H9 (cell line): ENCODE results near the gene ZNF175. TPM values are rescaled to one million over a fixed set of nuclear protein-coding genes. Genes with fewer than 3 reads are reported as not detected.

ENCODE experiments used
- DNase-seq: peaks from one replicate; pipeline ENCODE4 v3.0.0-alpha.2; 2017
- H2AFZ ChIP-seq: one replicate; pipeline ENCODE4 v1.6.1; 2013; ENCODE audit warnings: mild to moderate bottlenecking, low read length, control low read depth, moderate library complexity
- H2AK5ac ChIP-seq: 2 replicates; pipeline ENCODE4 v1.6.1; 2013; ENCODE audit warnings: low read length, control low read depth, mixed read lengths; ENCODE audit not compliant: insufficient read length
- H2BK120ac ChIP-seq: one replicate; pipeline ENCODE4 v1.6.1; 2013; ENCODE audit warnings: low read depth, mild to moderate bottlenecking, low read length, control low read depth, inconsistent platforms; ENCODE audit not compliant: poor library complexity, severe bottlenecking
- H2BK12ac ChIP-seq: 2 replicates; pipeline ENCODE4 v1.6.1; 2013; ENCODE audit warnings: low read length, control low read depth, mixed read lengths, low read depth; ENCODE audit not compliant: insufficient read length
- H2BK15ac ChIP-seq: 2 replicates; pipeline ENCODE4 v1.6.1; 2013; ENCODE audit warnings: low read depth, low read length, control low read depth
- H2BK20ac ChIP-seq: one replicate; pipeline ENCODE4 v1.6.1; 2013; ENCODE audit warnings: low read depth, mild to moderate bottlenecking, low read length, control low read depth, inconsistent platforms; ENCODE audit not compliant: poor library complexity, severe bottlenecking
- H2BK5ac ChIP-seq: 2 replicates; pipeline ENCODE4 v1.6.1; 2013; ENCODE audit warnings: low read length, control low read depth, mixed read lengths; ENCODE audit not compliant: insufficient read length
- H3K14ac ChIP-seq: 2 replicates; pipeline ENCODE4 v1.6.1; 2013; ENCODE audit warnings: low read length, control low read depth; ENCODE audit not compliant: insufficient read depth
- H3K18ac ChIP-seq: 2 replicates; pipeline ENCODE4 v1.6.1; 2013; ENCODE audit warnings: low read depth, mild to moderate bottlenecking, mixed read lengths, low read length, control low read depth; ENCODE audit not compliant: insufficient read length
- H3K23ac ChIP-seq: 2 replicates; pipeline ENCODE4 v1.6.1; 2013; ENCODE audit warnings: low read length, control low read depth, mixed read lengths, low read depth; ENCODE audit not compliant: insufficient read length
- H3K23me2 ChIP-seq: 2 replicates; pipeline ENCODE4 v1.6.1; 2013; ENCODE audit warnings: low read depth, mild to moderate bottlenecking, mixed read lengths, low read length, control low read depth; ENCODE audit not compliant: insufficient read length, poor library complexity, severe bottlenecking
- H3K27ac ChIP-seq: 2 replicates; pipeline ENCODE4 v1.5.1; 2013; ENCODE audit warnings: low read length, control low read depth, mixed read lengths, low read depth; ENCODE audit not compliant: insufficient read length
- H3K27me3 ChIP-seq: 2 replicates; pipeline ENCODE4 v1.6.1; 2013; ENCODE audit warnings: low read length, control low read depth, inconsistent platforms; ENCODE audit not compliant: insufficient read depth
- H3K4ac ChIP-seq: 2 replicates; pipeline ENCODE4 v1.6.1; 2013; ENCODE audit warnings: low read depth, mild to moderate bottlenecking, control low read depth, inconsistent platforms, low read length, moderate library complexity
- H3K4me1 ChIP-seq: 2 replicates; pipeline ENCODE4 v1.6.1; 2013; ENCODE audit warnings: low read length, control low read depth, inconsistent platforms; ENCODE audit not compliant: insufficient read depth
- H3K4me2 ChIP-seq: 2 replicates; pipeline ENCODE4 v1.6.1; 2013; ENCODE audit warnings: low read length, control low read depth, mixed read lengths; ENCODE audit not compliant: insufficient read length, insufficient read depth
- H3K56ac ChIP-seq: 2 replicates; pipeline ENCODE4 v1.6.1; 2013; ENCODE audit warnings: low read depth, mild to moderate bottlenecking, mixed read lengths, low read length, control low read depth; ENCODE audit not compliant: insufficient read length
- H3K79me1 ChIP-seq: 2 replicates; pipeline ENCODE4 v1.6.1; 2013; ENCODE audit warnings: low read depth, mild to moderate bottlenecking, moderate library complexity, low read length, control low read depth, inconsistent platforms; ENCODE audit not compliant: insufficient read depth, poor library complexity, severe bottlenecking
- H3K79me2 ChIP-seq: 2 replicates; pipeline ENCODE4 v1.6.1; 2013; ENCODE audit warnings: low read length, control low read depth, inconsistent platforms; ENCODE audit not compliant: insufficient read depth
- H3K9ac ChIP-seq: 2 replicates; pipeline ENCODE4 v1.6.1; 2013; ENCODE audit warnings: low read length, control low read depth, mixed read lengths; ENCODE audit not compliant: insufficient read length; ENCODE audit errors: extremely low read depth
- H3K9me3 ChIP-seq: one replicate; pipeline ENCODE4 v1.6.1; 2013; ENCODE audit warnings: low read depth, low read length, inconsistent platforms; ENCODE audit not compliant: control insufficient read depth
- H3T11ph ChIP-seq: one replicate; pipeline ENCODE4 v1.6.1; 2013; ENCODE audit warnings: mild to moderate bottlenecking, low read length, control low read depth, inconsistent platforms
- H4K20me1 ChIP-seq: one replicate; pipeline ENCODE4 v1.6.1; 2013; ENCODE audit not compliant: control insufficient read depth, insufficient read length, insufficient read depth
- H4K5ac ChIP-seq: 2 replicates; pipeline ENCODE4 v1.6.1; 2013; ENCODE audit warnings: low read depth, mild to moderate bottlenecking, mixed read lengths, low read length, control low read depth; ENCODE audit not compliant: insufficient read length
- H4K8ac ChIP-seq: replicated peaks from 2 replicates; pipeline ENCODE4 v1.6.1; 2013; ENCODE audit warnings: low read length, control low read depth, mixed read lengths, low read depth; ENCODE audit not compliant: insufficient read length
- H4K91ac ChIP-seq: 2 replicates; pipeline ENCODE4 v1.6.1; 2013; ENCODE audit warnings: low read depth, mild to moderate bottlenecking, moderate library complexity, mixed read lengths, low read length, control low read depth; ENCODE audit not compliant: insufficient read length
- H3K27ac Mint-ChIP-seq, 3 experiments: 2 replicates in 2 of 3; 3 replicates in 1 of 3; pipeline ENCODE4 v1.8.0; 2020 to 2021; ENCODE audit warnings: mixed read lengths in 3 of 3, mild to moderate bottlenecking in 1 of 3, moderate library complexity in 1 of 3
- H3K27me3 Mint-ChIP-seq: 2 replicates; pipeline ENCODE4 v1.8.0; 2021; ENCODE audit warnings: low read depth, mild to moderate bottlenecking, moderate library complexity, mixed read lengths
- H3K36me3 Mint-ChIP-seq, 3 experiments: 2 replicates in 2 of 3; 3 replicates in 1 of 3; pipeline ENCODE4 v1.8.0; 2020 to 2021; ENCODE audit warnings: low read depth in 3 of 3, mixed read lengths in 3 of 3; ENCODE audit not compliant: insufficient read depth in 1 of 3
- H3K4me1 Mint-ChIP-seq, 2 experiments: 2 replicates each; pipeline ENCODE4 v1.8.0; 2020; ENCODE audit warnings: mixed read lengths in 2 of 2
- H3K4me3 Mint-ChIP-seq, 2 experiments: 2 replicates in 1 of 2; 3 replicates in 1 of 2; pipeline ENCODE4 v1.8.0; 2020 to 2021; ENCODE audit warnings: mild to moderate bottlenecking in 2 of 2, mixed read lengths in 2 of 2, moderate library complexity in 1 of 2
- H3K9me3 Mint-ChIP-seq, 2 experiments: 2 replicates in 1 of 2; 3 replicates in 1 of 2; pipeline ENCODE4 v1.8.0; 2020; ENCODE audit warnings: mild to moderate bottlenecking in 2 of 2, mixed read lengths in 2 of 2, moderate library complexity in 1 of 2
- CTCF ChIP-seq: fragments of 200-600 bp; sonication (generic); conservative IDR thresholded peaks from 3 replicates; pipeline ENCODE4 v1.8.0; 2021; ENCODE audit warnings: antibody characterized with exemption, mild to moderate bottlenecking
- WGBS: extraction: QIAGEN DNeasy Blood & Tissue Kit; methylation state at CpG from one replicate; pipeline ENCODE4 v1.1.7; 2013; ENCODE audit warnings: missing lambda C conversion rate, low lambda C conversion rate, mixed read lengths; ENCODE audit not compliant: insufficient read length; ENCODE audit errors: extremely low coverage; 5-methylcytosine and 5-hydroxymethylcytosine counted together
- total RNA-seq: library from RNA; stranded (reverse); gene quantifications from 2 replicates; pipeline ENCODE4 v1.2.1, GENCODE V29; 2021

The ZNF175 gene
- total RNA-seq, 1 experiment from 2014 or later = 10.7 TPM

DNA sequence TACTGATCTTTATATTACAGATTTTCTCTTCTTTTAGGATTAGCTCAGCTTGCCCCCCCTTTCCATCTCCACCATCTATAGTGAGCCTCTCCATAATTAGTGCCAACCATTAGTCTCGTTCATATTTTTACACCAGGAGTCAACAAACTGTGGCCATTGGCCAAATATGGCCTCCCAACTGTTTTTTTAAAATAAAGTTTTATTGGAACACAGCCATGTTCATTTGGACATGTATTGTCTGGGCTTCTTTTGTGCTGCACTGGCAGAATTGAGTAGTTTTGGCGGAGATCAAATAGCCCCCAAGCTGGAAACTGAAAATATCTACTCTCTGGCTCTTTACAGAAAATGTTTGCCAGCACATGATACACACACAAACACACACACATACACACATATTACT is 18.4 kb downstream of the ZNF175 start:
- H3K4ac ChIP-seq = no peak overlapping the region
- no peak overlapping the region for H2BK120ac ChIP-seq
- no peaks in the 10 kb centered on the region for H3K79me1 ChIP-seq
- no peak overlapping the region for H3K23ac ChIP-seq
- no peak overlapping the region for H3T11ph ChIP-seq
- no peak overlapping the region for H2BK12ac ChIP-seq
- TF ChIP-seq CTCF = no peak
- H3K14ac ChIP-seq = no peak overlapping the region
- no peak overlapping the region for H3K9ac ChIP-seq
- no peak overlapping the region for H4K8ac ChIP-seq
- Mint-ChIP-seq H3K27me3 (peaks cover 5% of the 10 kb centered on the region), H3K9me3 (peaks cover 25 to 36% of the 10 kb centered on the region in 2 experiments), H3K27ac (no peak overlapping the region), H3K4me1 (peaks cover 8 to 9% of the 10 kb centered on the region in 2 experiments), H3K36me3 (peaks cover 31 to 48% (median 36%) of the 10 kb centered on the region in 3 experiments), H3K4me3 (no peak overlapping the region)
- H3K79me2 ChIP-seq = no peaks in the 10 kb centered on the region
- no peak overlapping the region for H4K91ac ChIP-seq
- no peak overlapping the region for H3K27ac ChIP-seq
- no peaks in the 10 kb centered on the region; the same call in 1 of the 2 replicates for H3K4me1 ChIP-seq
- no peak overlapping the region for H3K18ac ChIP-seq
- H3K56ac ChIP-seq = no peak overlapping the region
- H2BK5ac ChIP-seq = no peak overlapping the region
- H2BK20ac ChIP-seq = no peak overlapping the region
- H3K9me3 ChIP-seq = peaks cover 18% of the 10 kb centered on the region
- H2AFZ ChIP-seq = no peak overlapping the region
- H2AK5ac ChIP-seq = no peak overlapping the region
- no peak overlapping the region for H4K5ac ChIP-seq
- no peak for DNase-seq
- no peak overlapping the region for H2BK15ac ChIP-seq
- H3K23me2 ChIP-seq = peaks cover 6% of the 10 kb centered on the region
- H3K27me3 ChIP-seq = no peaks in the 10 kb centered on the region
- WGBS = no CpG with 5 or more reads among the region's 2 CpGs
- no peaks in the 10 kb centered on the region for H4K20me1 ChIP-seq
- H3K4me2 ChIP-seq = no peak overlapping the region
